Choroid plexus epithelial cell (primary cell): ENCODE results near the gene ARFGAP1.

Experiments
- DNase-seq: peaks from one replicate; pipeline ENCODE4 v3.0.0-alpha.2; 2010; ENCODE audit warnings: low read depth
- H3K4me3 ChIP-seq: 2 replicates; pipeline ENCODE4 v1.5.1; 2011; ENCODE audit warnings: low read depth, mild to moderate bottlenecking, control low read depth, low read length, moderate library complexity
- CTCF ChIP-seq: conservative IDR thresholded peaks from 2 replicates; pipeline ENCODE4 v1.5.1; 2011; ENCODE audit warnings: low read depth, mild to moderate bottlenecking, control low read depth, inconsistent platforms, low read length, moderate library complexity

ARFGAP1 gene

GRCh38 chr20:63253438-63254231 lies 19.0 kb upstream of the ARFGAP1 start:
- H3K4me3 ChIP-seq, result no peak overlapping the region
- TF ChIP-seq CTCF, result no peak
- DNase-seq, result no peak

DNA sequence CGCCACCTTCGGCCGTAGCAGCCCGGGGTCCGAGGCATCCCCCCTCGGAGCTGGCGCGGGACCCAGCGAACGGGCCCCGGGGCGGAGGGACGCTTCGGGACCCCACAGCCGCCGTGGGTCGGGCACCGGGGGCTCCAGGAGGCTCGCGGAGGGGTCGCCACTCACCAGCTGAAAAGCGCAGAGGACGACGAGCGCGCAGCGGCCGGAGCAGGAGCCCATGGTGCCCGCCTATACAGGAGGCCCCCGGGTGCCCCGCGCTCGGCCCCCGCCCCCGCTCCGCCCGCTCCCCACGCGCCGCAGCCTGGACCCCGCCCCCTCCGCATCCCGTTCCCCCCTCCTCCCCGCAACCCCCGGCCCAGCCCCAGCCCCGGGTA lies 18.4 kb upstream of the ARFGAP1 start, which contains the start of gene NKAIN4:
NKAIN4 (minus strand) TSS at position 232 of the 374 bp plus-strand sequence; CDS start at position 219, 13 bp downstream.
- TF ChIP-seq CTCF, result no peak
- no peak for DNase-seq
- no peak within 1 kb of the TSS for H3K4me3 ChIP-seq

GRCh38 chr20:63254606-63255384 lies 17.8 kb upstream of the ARFGAP1 start:
- H3K4me3 ChIP-seq, result no peak overlapping the region

DNA sequence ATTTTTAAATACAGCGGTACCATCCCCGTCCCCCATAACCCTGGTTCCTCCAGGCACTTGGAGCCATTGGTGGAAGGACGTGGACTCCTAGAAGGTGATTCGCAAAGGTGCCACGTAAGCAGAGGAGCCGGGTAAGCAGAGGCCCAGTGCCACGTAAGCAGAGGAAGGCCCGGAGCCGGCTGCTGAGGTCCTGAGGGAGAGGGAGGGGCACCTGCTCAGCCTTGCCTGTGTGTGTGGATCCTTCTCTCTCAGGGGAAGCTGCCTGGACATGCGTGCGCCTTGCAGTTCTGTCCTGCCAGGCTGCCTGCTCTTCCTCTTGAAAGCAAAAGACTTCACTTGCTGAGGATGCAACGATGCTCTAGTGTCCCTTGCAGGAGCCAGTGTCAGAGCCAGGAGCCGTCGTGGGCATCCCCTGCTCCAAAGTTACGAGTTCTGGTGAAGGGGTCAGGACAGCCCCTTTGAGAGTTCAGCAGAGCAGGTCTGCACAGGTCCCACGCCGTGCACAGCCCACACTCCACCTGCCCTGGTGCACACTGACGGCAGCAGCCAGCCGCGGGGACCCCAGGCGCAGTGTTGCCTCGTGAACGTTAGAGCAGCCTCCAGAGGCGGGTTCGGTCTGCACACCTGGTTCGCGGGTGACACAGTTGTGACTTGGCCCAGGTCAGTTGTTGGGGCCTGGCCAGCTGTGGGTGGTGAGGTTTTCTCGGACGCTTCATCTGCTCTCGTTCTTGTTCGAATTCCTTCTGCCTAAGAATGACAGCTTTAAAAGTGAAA lies 16.5 kb upstream of the ARFGAP1 start:
- DNase-seq, result no peak
- TF ChIP-seq CTCF, result no peak
- H3K4me3 ChIP-seq, result no peak overlapping the region

More at GRCh38 chr20:63254606-63255384, 17.8 kb upstream of the ARFGAP1 start:
- no peak for DNase-seq
- no peak for TF ChIP-seq CTCF

- no peak for TF ChIP-seq CTCF
- DNase-seq, result no peak
- no peak overlapping the region for H3K4me3 ChIP-seq
Observed at GRCh38 chr20:63256954-63257353, 15.7 kb upstream of the ARFGAP1 start.

- DNase-seq, result no peak
- H3K4me3 ChIP-seq, result no peak overlapping the region
- TF ChIP-seq CTCF, result no peak
Observed at GRCh38 chr20:63257629-63258028, 15.0 kb upstream of the ARFGAP1 start.
